GM21619 (cell line): ENCODE results near the gene SIVA1.
"Not testable (repeated sequence)": the region's sequence is repeated elsewhere in the genome, so short reads cannot be mapped to it uniquely, and the experiment has no call there.

Experiments
- ATAC-seq: cut with Tn5 transposase; IDR thresholded peaks from one replicate; pipeline ENCODE4 v1.9.1; 2021; ENCODE audit not compliant: unreplicated experiment

The SIVA1 gene

GRCh38 chr14:104719343-104719742 is 33.6 kb upstream of the SIVA1 start:
- no peak for ATAC-seq

- no peak for ATAC-seq
Observed at GRCh38 chr14:104721505-104722431, 31.2 kb upstream of the SIVA1 start.

GRCh38 chr14:104722938-104723650 is 29.9 kb upstream of the SIVA1 start:
- no peak for ATAC-seq

- ATAC-seq = no peak
Observed at GRCh38 chr14:104723651-104724406, 29.1 kb upstream of the SIVA1 start, which contains the start of gene ADSS1. ADSS1 (plus strand) TSS chr14:104724229; CDS start chr14:104724271, 42 bp downstream.

- no peak for ATAC-seq
Observed at GRCh38 chr14:104724407-104724980, 28.5 kb upstream of the SIVA1 start.

- ATAC-seq = no peak
Observed at GRCh38 chr14:104724981-104725771, 27.8 kb upstream of the SIVA1 start.

GRCh38 chr14:104725772-104726548 is 27.0 kb upstream of the SIVA1 start:
- ATAC-seq = no peak

- no peak for ATAC-seq
Observed at GRCh38 chr14:104726600-104727451, 26.1 kb upstream of the SIVA1 start.

- no peak for ATAC-seq
Observed at GRCh38 chr14:104728631-104729030, 24.3 kb upstream of the SIVA1 start.

- ATAC-seq = not testable (repeated sequence)
Observed at GRCh38 chr14:104729176-104729834, 23.6 kb upstream of the SIVA1 start.

GRCh38 chr14:104729835-104730181 is 23.1 kb upstream of the SIVA1 start:
- no peak for ATAC-seq

GRCh38 chr14:104730487-104730886 is 22.5 kb upstream of the SIVA1 start:
- no peak for ATAC-seq

- no peak for ATAC-seq
Observed at GRCh38 chr14:104731320-104732294, 21.3 kb upstream of the SIVA1 start.

GRCh38 chr14:104732355-104732804 is 20.6 kb upstream of the SIVA1 start:
- no peak for ATAC-seq

GRCh38 chr14:104732931-104733681 is 19.8 kb upstream of the SIVA1 start:
- ATAC-seq = no peak

- no peak for ATAC-seq
Observed at GRCh38 chr14:104734051-104734587, 18.8 kb upstream of the SIVA1 start.
